Suprapubic skin (tissue), 3 donors: ENCODE results near the gene KCNA2.

Experiments
- CTCF ChIP-seq, 2 donors: fragments of 200-600 bp in 1 of 2; fragments of 450-650 bp in 1 of 2; sonication (generic) in 1 of 2; IDR thresholded peaks; one replicate each; pipeline ENCODE4 v1.5.1; 2016 to 2019; ENCODE audit warnings: antibody characterized with exemption in 2 of 2, mild to moderate bottlenecking in 1 of 2, moderate library complexity in 1 of 2
- POLR2A ChIP-seq, 2 donors: fragments of 450-650 bp; IDR thresholded peaks; one replicate each; pipeline ENCODE4 v1.6.1; 2017; ENCODE audit warnings: antibody characterized with exemption in 2 of 2, mild to moderate bottlenecking in 2 of 2, moderate library complexity in 2 of 2

- TF ChIP-seq CTCF (IDR thresholded peaks at IDR 0.05) (no peak), POLR2A (IDR thresholded peaks at IDR 0.05) (no peak)
Observed at GRCh38 chr1:110648417-110648816, 42.3 kb upstream of the KCNA2 start.
